ENCODE results near the gene ZNF423. TPM values are rescaled to one million over a fixed set of nuclear protein-coding genes. Genes with fewer than 3 reads are reported as not detected.

ZNF423 gene
- polyA plus RNA-seq, 1 donor from 2014 or later: 4.5 TPM

- no peaks in the 10 kb centered on the region for H3K27me3 ChIP-seq (ENCODE audit: insufficient read depth, low read depth, low read length)
- no peaks in the 10 kb centered on the region for H4K20me1 ChIP-seq (ENCODE audit: insufficient read depth)
- H3F3A ChIP-seq (ENCODE audit: insufficient read depth, low read length, poor library complexity, severe bottlenecking): no peaks in the 10 kb centered on the region
- no peak overlapping the region for H3K4me2 ChIP-seq (ENCODE audit: low read length)
- H3K36me3 ChIP-seq (ENCODE audit: insufficient read depth, low read length): no peaks in the 10 kb centered on the region
- no peak for TF ChIP-seq EP300 (conservative IDR thresholded peaks at IDR 0.05; ENCODE audit: poor library complexity, severe bottlenecking)
- no peak for TF ChIP-seq REST (IDR thresholded peaks at IDR 0.05; ENCODE audit: borderline replicate concordance)
- no peak for TF ChIP-seq POLR2AphosphoS5 (IDR thresholded peaks at IDR 0.05)
- no peak for TF ChIP-seq EZH2 (IDR thresholded peaks at IDR 0.05; ENCODE audit: borderline replicate concordance, insufficient read depth, low read length, poor library complexity, severe bottlenecking)
- TF ChIP-seq MXI1 (conservative IDR thresholded peaks at IDR 0.05; ENCODE audit: poor library complexity, severe bottlenecking): no peak
- no peak for TF ChIP-seq TAF1 (IDR thresholded peaks at IDR 0.05; ENCODE audit: low read depth)
- no peak for TF ChIP-seq RAD21 (conservative IDR thresholded peaks at IDR 0.05)
- TF ChIP-seq CTCF (IDR thresholded peaks at IDR 0.05; ENCODE audit: poor library complexity, severe bottlenecking): no peak
- no peak for TF ChIP-seq SMC3 (conservative IDR thresholded peaks at IDR 0.05; ENCODE audit: poor library complexity)
- no peaks in the 10 kb centered on the region for H3K9me2 ChIP-seq (ENCODE audit: insufficient read depth, low read length)
- no peak overlapping the region for H2AFZ ChIP-seq (ENCODE audit: low read depth, low read length)
- H3K27ac ChIP-seq (ENCODE audit: low read length): no peak overlapping the region
- no peak overlapping the region for H3K9ac ChIP-seq (ENCODE audit: low read length)
- no peak overlapping the region for H3K4me3 ChIP-seq (ENCODE audit: low read length)
- H3K9me3 ChIP-seq (ENCODE audit: low read length): no peaks in the 10 kb centered on the region
- no peaks in the 10 kb centered on the region for H3K79me2 ChIP-seq (replicated peaks; ENCODE audit: insufficient read depth, low read length)
Measured at GRCh38 chr16:49810831-49811230, 45.1 kb downstream of the ZNF423 start.

- Histone ChIP-seq H3K4me3 (ENCODE audit: low read length) (no peak overlapping the region), H3K9ac (ENCODE audit: low read length) (no peak overlapping the region), H3K9me3 (ENCODE audit: low read length) (no peaks in the 10 kb centered on the region), H2AFZ (ENCODE audit: low read depth, low read length) (no peak overlapping the region), H3K27ac (ENCODE audit: low read length) (no peak overlapping the region), H3K79me2 (replicated peaks; ENCODE audit: insufficient read depth, low read length) (no peaks in the 10 kb centered on the region), H4K20me1 (ENCODE audit: insufficient read depth) (no peaks in the 10 kb centered on the region), H3K4me2 (ENCODE audit: low read length) (no peak overlapping the region), H3K27me3 (ENCODE audit: insufficient read depth, low read depth, low read length) (no peaks in the 10 kb centered on the region), H3K9me2 (ENCODE audit: insufficient read depth, low read length) (no peaks in the 10 kb centered on the region), H3F3A (ENCODE audit: insufficient read depth, low read length, poor library complexity, severe bottlenecking) (no peaks in the 10 kb centered on the region), H3K36me3 (ENCODE audit: insufficient read depth, low read length) (no peaks in the 10 kb centered on the region)
- TF ChIP-seq RAD21 (conservative IDR thresholded peaks at IDR 0.05) (no peak), REST (IDR thresholded peaks at IDR 0.05; ENCODE audit: borderline replicate concordance) (no peak), TAF1 (IDR thresholded peaks at IDR 0.05; ENCODE audit: low read depth) (no peak), CTCF (IDR thresholded peaks at IDR 0.05; ENCODE audit: poor library complexity, severe bottlenecking) (no peak)
Measured at GRCh38 chr16:49809561-49809960, 46.4 kb downstream of the ZNF423 start.
